Measurements from ENCODE around the gene ZNF700.

ZNF700 gene

DNA sequence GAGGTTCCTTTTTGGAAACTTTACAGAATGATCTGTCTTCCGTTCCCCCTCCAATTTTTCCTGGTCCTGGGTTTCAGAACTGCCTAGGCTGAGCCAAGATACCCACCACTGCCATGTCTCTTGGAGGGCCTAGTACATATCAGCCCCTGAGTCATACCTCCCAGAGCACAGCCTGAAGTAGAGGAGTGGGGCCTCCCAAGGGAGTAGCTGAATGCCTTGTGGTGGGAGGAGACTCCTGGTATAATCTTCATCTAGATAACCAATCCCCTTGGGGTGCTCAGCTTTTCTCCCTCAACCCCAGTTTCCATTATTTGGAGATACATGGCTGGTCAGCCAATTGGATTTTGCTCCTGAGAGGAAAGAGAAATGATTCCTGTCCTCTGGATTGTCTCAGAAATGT is 70.3 kb downstream of the ZNF700 start:
- TF ChIP-seq POLR2A (IDR thresholded peaks at IDR 0.05; ENCODE audit: low read depth, low read length): no peak
- DNase-seq (ENCODE audit: insufficient read length, low spot score) (no peak), FAIRE-seq (no peak)

Data from H54 (cell line).